Smooth muscle cell (in vitro differentiated cells): ENCODE data around the gene RWDD1. TPM values are rescaled to one million over a fixed set of nuclear protein-coding genes. Genes with fewer than 3 reads are reported as not detected.

Experiments used
- DNase-seq: peaks from one replicate; lab custom pipeline; 2025; ENCODE audit not compliant: unreplicated experiment; lab: John Stamatoyannopoulos, UW
- H2AFZ ChIP-seq: fragments of 200-600 bp; sonication (generic); 2 replicates; pipeline ENCODE4 v1.6.0; 2016; ENCODE audit warnings: antibody characterized with exemption, low read depth, mild to moderate bottlenecking
- H3F3A ChIP-seq: fragments of 200-600 bp; sonication (generic); 2 replicates; pipeline ENCODE4 v1.6.0; 2017; ENCODE audit warnings: antibody characterized with exemption, low read depth
- H3K27ac ChIP-seq: fragments of 200-600 bp; sonication (generic); 2 replicates; pipeline ENCODE4 v1.5.1; 2016; ENCODE audit warnings: low read depth, mild to moderate bottlenecking
- H3K27me3 ChIP-seq: fragments of 200-600 bp; sonication (generic); 2 replicates; pipeline ENCODE4 v1.6.1; 2016; ENCODE audit warnings: low read depth, mild to moderate bottlenecking
- H3K36me3 ChIP-seq: fragments of 200-600 bp; sonication (generic); 2 replicates; pipeline ENCODE4 v1.5.1; 2016; ENCODE audit warnings: low read depth
- H3K4me1 ChIP-seq: fragments of 200-600 bp; sonication (generic); 2 replicates; pipeline ENCODE4 v1.5.1; 2016; ENCODE audit warnings: low read depth
- H3K4me2 ChIP-seq: fragments of 200-600 bp; sonication (generic); 2 replicates; pipeline ENCODE4 v1.6.0; 2016; ENCODE audit warnings: mild to moderate bottlenecking
- H3K4me3 ChIP-seq: fragments of 200-600 bp; sonication (generic); 2 replicates; pipeline ENCODE4 v1.5.1; 2016; ENCODE audit warnings: mild to moderate bottlenecking
- H3K79me2 ChIP-seq: fragments of 200-600 bp; sonication (generic); 2 replicates; pipeline ENCODE4 v1.6.0; 2016; ENCODE audit warnings: low read depth, mild to moderate bottlenecking
- H3K9ac ChIP-seq: fragments of 200-600 bp; sonication (generic); 2 replicates; pipeline ENCODE4 v1.6.0; 2016; ENCODE audit warnings: low read depth
- H3K9me3 ChIP-seq: fragments of 200-600 bp; sonication (generic); replicated peaks from 2 replicates; pipeline ENCODE4 v1.5.1; 2016; ENCODE audit warnings: low read depth
- H4K20me1 ChIP-seq: fragments of 200-600 bp; sonication (generic); 2 replicates; pipeline ENCODE4 v1.6.0; 2016; ENCODE audit warnings: low read depth
- CTCF ChIP-seq: fragments of 200-600 bp; sonication (generic); IDR thresholded peaks from 2 replicates; pipeline ENCODE4 v1.5.1; 2017; ENCODE audit warnings: borderline replicate concordance, mild to moderate bottlenecking, antibody characterized with exemption; ENCODE audit not compliant: insufficient read depth, poor library complexity, severe bottlenecking
- WGBS: methylation state at CpG from one replicate; pipeline ENCODE4 v1.1.7; 2016; ENCODE audit warnings: low lambda C conversion rate; 5-methylcytosine and 5-hydroxymethylcytosine counted together
- polyA plus RNA-seq: library from polyadenylated mRNA; unstranded; fragments of >200 nt; fragmentation: Nextera tagmentation; extraction: Ambion mirVana; gene quantifications from 2 replicates; pipeline ENCODE4 v1.2.1, GENCODE V29; 2016
- total RNA-seq: library from RNA; depleted of rRNA; stranded (reverse); fragments of >200 nt; gene quantifications from 2 replicates; pipeline ENCODE4 v1.2.3, GENCODE V29; 2014

Gene RWDD1
- total and polyA plus RNA-seq, 2 experiments from 2014 or later: 64.0 to 69.4 TPM

- 84% methylated on average over 12 of the region's 12 CpGs for WGBS
- H3K4me1 ChIP-seq: peaks cover 20% of the 10 kb centered on the region
Measured at GRCh38 chr6:116531675-116532570, 39.4 kb upstream of the RWDD1 start.

GRCh38 chr6:116533233-116533957 lies 37.9 kb upstream of the RWDD1 start:
- Histone ChIP-seq H3K4me3 (no peak overlapping the region), H4K20me1 (no peaks in the 10 kb centered on the region), H3K4me2 (no peak overlapping the region), H3K9ac (no peak overlapping the region), H3K27ac (no peak overlapping the region), H3K79me2 (no peaks in the 10 kb centered on the region), H3K4me1 (peaks cover 19% of the 10 kb centered on the region), H3K9me3 (no peaks in the 10 kb centered on the region), H2AFZ (peak overlapping the region; percentile 57), H3K27me3 (no peaks in the 10 kb centered on the region), H3K36me3 (no peaks in the 10 kb centered on the region), H3F3A (no peaks in the 10 kb centered on the region)
- no peak for TF ChIP-seq CTCF
- WGBS: 60% methylated on average over 9 of the region's 9 CpGs
- DNase-seq: no peak

More at GRCh38 chr6:116531675-116532570, 39.4 kb upstream of the RWDD1 start:
- Histone ChIP-seq H3F3A (no peaks in the 10 kb centered on the region), H3K79me2 (no peaks in the 10 kb centered on the region), H2AFZ (peak overlapping the region; percentile 57), H3K27ac (no peak overlapping the region), H3K9ac (no peak overlapping the region), H3K9me3 (no peaks in the 10 kb centered on the region), H3K27me3 (no peaks in the 10 kb centered on the region), H3K4me3 (no peak overlapping the region), H3K4me2 (no peak overlapping the region), H3K36me3 (no peaks in the 10 kb centered on the region), H4K20me1 (no peaks in the 10 kb centered on the region)
- TF ChIP-seq CTCF: peak; percentile 79
- no peak for DNase-seq

GRCh38 chr6:116535109-116535508 lies 36.2 kb upstream of the RWDD1 start:
- Histone ChIP-seq H3F3A (no peaks in the 10 kb centered on the region), H3K79me2 (no peaks in the 10 kb centered on the region), H4K20me1 (no peaks in the 10 kb centered on the region), H3K27me3 (no peaks in the 10 kb centered on the region), H3K9ac (no peak overlapping the region), H3K36me3 (no peaks in the 10 kb centered on the region), H2AFZ (peak overlapping the region; percentile 19), H3K27ac (no peak overlapping the region), H3K4me2 (no peak overlapping the region), H3K9me3 (no peaks in the 10 kb centered on the region), H3K4me1 (peaks cover 14% of the 10 kb centered on the region), H3K4me3 (no peak overlapping the region)
- DNase-seq: no peak
- no peak for TF ChIP-seq CTCF
